D721Med (cell line): ENCODE results near the gene UGT1A6.

Experiments
- DNase-seq: peaks from one replicate; pipeline ENCODE4 v3.0.0; 2011; ENCODE audit warnings: low spot score; ENCODE audit not compliant: insufficient read length
- FAIRE-seq: peaks from 2 replicates; lab custom pipeline; 2011; peaks lifted over from hg19 to GRCh38; lab: Jason Lieb, UNC
- TF ChIP-seq, protein P1 (sequence below): IDR thresholded peaks from 2 replicates; pipeline ENCODE4 v1.5.1; 2012; ENCODE audit warnings: mild to moderate bottlenecking, control low read depth; ENCODE audit not compliant: insufficient read depth; ENCODE audit errors: missing control alignments

The UGT1A6 gene

DNA sequence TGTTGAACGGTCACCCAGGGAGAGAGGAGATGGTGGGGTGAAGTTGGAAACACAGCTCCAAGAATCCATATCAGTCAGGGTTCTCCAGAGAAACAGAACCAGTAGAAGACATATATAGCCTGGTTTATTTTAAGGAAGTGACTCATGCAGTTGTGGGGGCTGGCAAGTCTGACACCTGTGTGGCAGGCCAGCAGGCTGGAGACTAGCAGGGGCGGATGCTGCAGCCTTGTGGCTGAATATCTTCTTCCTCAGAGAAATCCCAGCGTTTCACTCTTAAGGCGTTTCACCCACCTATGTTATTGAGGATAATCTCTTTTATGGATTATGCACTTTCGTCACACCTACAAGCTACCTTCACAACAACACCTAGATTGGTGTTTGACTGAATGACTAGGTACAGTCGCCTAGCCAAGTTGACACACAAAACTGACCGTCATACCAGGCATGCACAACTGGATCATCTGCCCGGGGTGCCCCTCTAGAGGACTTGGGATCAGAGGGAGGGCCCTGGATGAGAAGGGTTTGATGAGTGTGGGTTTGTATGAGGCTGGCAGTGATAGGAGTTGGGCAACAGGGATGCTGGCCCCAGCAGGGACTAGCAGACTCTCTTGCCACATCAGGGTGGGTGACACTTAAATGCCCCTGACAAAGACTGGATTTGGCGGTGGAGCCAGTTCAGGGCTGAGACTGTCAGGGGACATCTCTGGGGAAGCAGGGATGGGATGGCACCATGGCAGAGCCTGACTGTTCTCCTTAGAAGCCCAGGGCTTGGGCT lies 108.9 kb downstream of the UGT1A6 start:
- FAIRE-seq (no peak), DNase-seq (no peak)
- TF ChIP-seq, protein P1, sequence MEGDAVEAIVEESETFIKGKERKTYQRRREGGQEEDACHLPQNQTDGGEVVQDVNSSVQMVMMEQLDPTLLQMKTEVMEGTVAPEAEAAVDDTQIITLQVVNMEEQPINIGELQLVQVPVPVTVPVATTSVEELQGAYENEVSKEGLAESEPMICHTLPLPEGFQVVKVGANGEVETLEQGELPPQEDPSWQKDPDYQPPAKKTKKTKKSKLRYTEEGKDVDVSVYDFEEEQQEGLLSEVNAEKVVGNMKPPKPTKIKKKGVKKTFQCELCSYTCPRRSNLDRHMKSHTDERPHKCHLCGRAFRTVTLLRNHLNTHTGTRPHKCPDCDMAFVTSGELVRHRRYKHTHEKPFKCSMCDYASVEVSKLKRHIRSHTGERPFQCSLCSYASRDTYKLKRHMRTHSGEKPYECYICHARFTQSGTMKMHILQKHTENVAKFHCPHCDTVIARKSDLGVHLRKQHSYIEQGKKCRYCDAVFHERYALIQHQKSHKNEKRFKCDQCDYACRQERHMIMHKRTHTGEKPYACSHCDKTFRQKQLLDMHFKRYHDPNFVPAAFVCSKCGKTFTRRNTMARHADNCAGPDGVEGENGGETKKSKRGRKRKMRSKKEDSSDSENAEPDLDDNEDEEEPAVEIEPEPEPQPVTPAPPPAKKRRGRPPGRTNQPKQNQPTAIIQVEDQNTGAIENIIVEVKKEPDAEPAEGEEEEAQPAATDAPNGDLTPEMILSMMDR = no peak

DNA sequence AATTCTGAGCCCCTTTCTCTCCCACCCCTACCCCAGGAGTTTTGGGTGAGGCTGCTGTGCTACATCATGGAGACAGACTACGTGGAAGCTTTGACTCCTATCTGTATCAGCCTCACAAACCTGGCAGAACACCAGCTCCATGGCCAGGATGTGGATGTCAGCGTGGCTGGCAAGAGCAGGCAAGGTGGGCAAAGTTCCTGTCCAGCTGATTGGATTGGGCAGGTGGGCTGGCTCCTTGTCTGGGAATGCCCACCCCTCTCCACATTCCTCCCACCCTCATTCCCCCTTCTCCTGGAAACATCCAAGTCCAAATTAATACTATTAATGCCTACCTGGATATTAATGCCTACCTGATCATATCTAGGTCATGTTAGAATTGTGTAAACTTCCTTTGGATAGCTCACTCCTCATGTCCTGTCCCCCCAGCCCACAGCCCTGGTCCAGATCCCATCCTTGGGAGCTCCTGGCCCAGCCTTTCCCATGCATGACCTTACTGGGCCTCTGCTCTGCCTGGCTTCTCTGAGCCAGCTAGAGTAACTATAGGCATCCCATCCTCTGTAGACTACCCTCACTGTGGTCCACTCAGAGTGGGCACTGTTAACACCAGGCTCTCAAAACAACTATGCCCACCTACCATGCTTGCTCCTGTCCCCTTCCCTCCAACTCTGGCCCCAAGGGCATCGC lies 109.6 kb downstream of the UGT1A6 start:
- no peak for FAIRE-seq
- TF ChIP-seq, protein P1 = no peak
- DNase-seq = no peak

DNA sequence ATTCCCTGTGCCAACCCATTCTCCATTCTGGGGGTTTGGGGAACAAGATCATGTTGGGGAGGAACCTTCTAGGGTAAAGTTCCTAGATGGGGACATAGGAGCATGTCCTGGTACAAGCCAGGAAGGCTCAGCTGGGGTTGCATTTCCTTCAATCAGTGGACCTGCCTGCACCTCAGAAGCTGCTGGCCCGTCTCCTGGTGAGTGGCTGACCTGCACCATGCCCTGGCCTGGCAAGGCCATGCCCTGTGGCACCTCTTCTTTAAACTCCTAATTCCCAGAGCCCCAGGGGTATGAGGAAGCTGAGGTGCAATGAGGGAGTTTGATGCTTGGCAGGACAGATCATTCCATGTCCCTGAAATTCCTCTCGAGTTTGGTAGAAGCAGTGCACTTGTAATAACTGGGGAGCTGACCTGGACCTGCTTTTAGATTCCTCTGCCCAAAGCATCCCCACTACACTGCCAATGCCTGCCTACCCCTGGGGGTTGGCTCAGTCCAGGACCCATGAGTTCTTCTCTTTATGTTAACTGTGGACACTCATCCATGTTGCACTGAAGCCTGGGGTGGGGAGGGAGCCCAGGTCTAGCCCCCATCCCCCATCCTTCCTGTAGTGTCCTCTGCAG lies 110.7 kb downstream of the UGT1A6 start:
- FAIRE-seq (no peak), DNase-seq (no peak)
- TF ChIP-seq, protein P1 = no peak

GRCh38 chr2:233803994-233804393 lies 111.3 kb downstream of the UGT1A6 start:
- DNase-seq (no peak), FAIRE-seq (no peak)
- TF ChIP-seq, protein P1 = no peak

- DNase-seq (no peak), FAIRE-seq (no peak)
- TF ChIP-seq, protein P1 = no peak
Observed at GRCh38 chr2:233807215-233807865, 114.7 kb downstream of the UGT1A6 start.

GRCh38 chr2:233807966-233808935 lies 115.6 kb downstream of the UGT1A6 start:
- TF ChIP-seq, protein P1 = no peak
- DNase-seq = no peak
- no peak for FAIRE-seq
